HFFc6 (cell line): Measurements from ENCODE around the gene ST6GAL2. TPM values are rescaled to one million over a fixed set of nuclear protein-coding genes. Genes with fewer than 3 reads are reported as not detected.

Experiments used
- DNase-seq: peaks from one replicate; pipeline ENCODE4 v3.0.0-alpha.2; 2018
- H3K27ac Mint-ChIP-seq: 2 replicates; pipeline ENCODE4 v1.8.0; 2020; ENCODE audit warnings: mild to moderate bottlenecking, mixed read lengths
- H3K27me3 Mint-ChIP-seq: 2 replicates; pipeline ENCODE4 v1.8.0; 2021; ENCODE audit warnings: mild to moderate bottlenecking, moderate library complexity, mixed read lengths; ENCODE audit not compliant: insufficient read depth
- H3K36me3 Mint-ChIP-seq: 2 replicates; pipeline ENCODE4 v1.8.0; 2021; ENCODE audit warnings: low read depth, mixed read lengths
- H3K4me1 Mint-ChIP-seq: 2 replicates; pipeline ENCODE4 v1.8.0; 2020; ENCODE audit warnings: low read depth, mixed read lengths
- H3K4me3 Mint-ChIP-seq: 2 replicates; pipeline ENCODE4 v1.8.0; 2020; ENCODE audit warnings: mild to moderate bottlenecking, moderate library complexity, mixed read lengths
- H3K9me3 Mint-ChIP-seq: 2 replicates; pipeline ENCODE4 v1.8.0; 2020; ENCODE audit warnings: mild to moderate bottlenecking, mixed read lengths
- CTCF ChIP-seq: fragments of 200-600 bp; sonication (generic); IDR thresholded peaks from 2 replicates; pipeline ENCODE4 v1.5.0; 2021; ENCODE audit warnings: antibody characterized with exemption, mild to moderate bottlenecking
- total RNA-seq, 6 experiments: library from RNA; stranded (reverse); fragmentation: NEBNext Ultra II Directional; extraction: Animal tissue kit (Norgen Biotek cat#: 25700); gene quantifications; 2 replicates in 1 of 6; 3 replicates in 5 of 6; pipeline ENCODE4 v1.2.3, GENCODE V29; 2021

The ST6GAL2 gene
- total RNA-seq, 6 experiments from 2014 or later: 0.14 to 0.24 TPM; not detected in 4

GRCh38 chr2:106843910-106844250 is 42.1 kb downstream of the ST6GAL2 start:
- DNase-seq: no peak
- no peaks in the 10 kb centered on the region for H3K4me1 Mint-ChIP-seq
- no peaks in the 10 kb centered on the region for H3K36me3 Mint-ChIP-seq
- no peak for TF ChIP-seq CTCF
- peaks cover 4% of the 10 kb centered on the region for H3K27me3 Mint-ChIP-seq
- H3K4me3 Mint-ChIP-seq: no peak overlapping the region
- no peak overlapping the region for H3K27ac Mint-ChIP-seq
- no peaks in the 10 kb centered on the region for H3K9me3 Mint-ChIP-seq

- Mint-ChIP-seq H3K4me1 (no peaks in the 10 kb centered on the region), H3K27ac (no peak overlapping the region), H3K27me3 (peaks cover 3% of the 10 kb centered on the region), H3K36me3 (no peaks in the 10 kb centered on the region), H3K9me3 (no peaks in the 10 kb centered on the region), H3K4me3 (no peak overlapping the region)
- DNase-seq: no peak
- no peak for TF ChIP-seq CTCF
Observed at GRCh38 chr2:106843001-106843909, 42.7 kb downstream of the ST6GAL2 start.

GRCh38 chr2:106841886-106842645 is 43.9 kb downstream of the ST6GAL2 start:
- H3K4me3 Mint-ChIP-seq: no peak overlapping the region
- H3K27me3 Mint-ChIP-seq: peaks cover 2% of the 10 kb centered on the region
- no peak overlapping the region for H3K27ac Mint-ChIP-seq
- H3K36me3 Mint-ChIP-seq: no peaks in the 10 kb centered on the region
- no peaks in the 10 kb centered on the region for H3K4me1 Mint-ChIP-seq
- no peaks in the 10 kb centered on the region for H3K9me3 Mint-ChIP-seq
- no peak for DNase-seq
- no peak for TF ChIP-seq CTCF

GRCh38 chr2:106840818-106841217 is 45.1 kb downstream of the ST6GAL2 start:
- Mint-ChIP-seq H3K4me3 (no peak overlapping the region), H3K9me3 (no peaks in the 10 kb centered on the region), H3K27me3 (peaks cover 2% of the 10 kb centered on the region; the same call in 1 of the 2 replicates), H3K36me3 (no peaks in the 10 kb centered on the region), H3K4me1 (no peaks in the 10 kb centered on the region), H3K27ac (no peak overlapping the region)
- no peak for DNase-seq
- no peak for TF ChIP-seq CTCF

- TF ChIP-seq CTCF: 0 out of 2 replicates have a peak, but pooled peaks have one; percentile 7
- Mint-ChIP-seq H3K4me3 (no peak overlapping the region), H3K9me3 (no peaks in the 10 kb centered on the region), H3K27ac (no peak overlapping the region), H3K4me1 (no peaks in the 10 kb centered on the region), H3K27me3 (0 out of 2 replicates have a peak, but pooled peaks cover 2% of the 10 kb centered on the region), H3K36me3 (no peaks in the 10 kb centered on the region)
- DNase-seq: no peak
Observed at GRCh38 chr2:106839849-106840595, 45.9 kb downstream of the ST6GAL2 start.
